Ammon's horn (tissue), 1 donor: Measurements from ENCODE around the gene TXLNA.
A peak's percentile ranks its signal among the peaks of the same experiment; 100 is the strongest.
"Not testable (repeated sequence)": the region's sequence is repeated elsewhere in the genome, so short reads cannot be mapped to it uniquely, and the experiment has no call there.

Experiments
- DNase-seq: peaks from one replicate; pipeline ENCODE4 v3.0.0-alpha.2; 2016; ENCODE audit warnings: low spot score

The TXLNA gene

GRCh38 chr1:32179443-32180185, at the start of gene TXLNA:
TXLNA (plus strand) TSS chr1:32179675; CDS start chr1:32180346, 671 bp downstream.
- DNase-seq = peak; percentile 92

DNA sequence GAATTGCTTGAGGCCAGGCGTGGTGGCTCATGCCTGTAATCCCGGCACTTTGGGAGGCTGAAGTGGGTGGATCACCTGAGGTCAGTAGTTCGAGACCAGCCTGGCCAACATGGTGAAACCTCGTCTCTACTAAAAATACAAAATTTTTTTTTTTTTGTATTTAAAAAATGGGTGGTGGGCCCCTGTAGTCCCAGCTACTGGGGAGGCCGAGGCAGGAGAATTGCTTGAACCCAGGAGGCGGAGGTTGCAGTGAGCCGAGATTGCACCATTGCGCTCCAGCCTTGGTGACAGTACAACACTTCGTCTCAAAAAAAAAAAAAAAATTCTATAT, 45.6 kb upstream of the TXLNA start:
- DNase-seq = not testable (repeated sequence)

DNA sequence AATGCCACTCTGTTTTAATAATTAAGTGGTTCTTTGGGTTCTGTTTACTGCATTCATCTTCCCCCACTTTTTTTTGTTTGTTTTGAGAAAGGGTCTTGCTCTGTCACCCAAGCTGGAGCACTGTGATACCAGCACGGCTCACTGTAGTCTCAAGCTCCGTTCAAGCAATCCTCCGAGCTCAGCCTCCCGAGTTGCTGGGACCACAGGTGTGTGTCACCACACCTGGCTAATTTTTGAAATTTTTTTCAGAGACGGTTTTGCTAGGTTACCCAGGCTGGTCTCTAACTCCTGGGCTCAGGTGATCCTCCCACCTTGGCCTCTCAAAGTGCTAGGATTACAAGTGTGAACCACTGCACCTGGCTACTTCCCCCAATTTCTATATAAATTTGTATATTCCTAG, 42.4 kb upstream of the TXLNA start:
- DNase-seq = no peak

- no peak for DNase-seq
Measured at GRCh38 chr1:32138965-32139364, 40.5 kb upstream of the TXLNA start.

DNA sequence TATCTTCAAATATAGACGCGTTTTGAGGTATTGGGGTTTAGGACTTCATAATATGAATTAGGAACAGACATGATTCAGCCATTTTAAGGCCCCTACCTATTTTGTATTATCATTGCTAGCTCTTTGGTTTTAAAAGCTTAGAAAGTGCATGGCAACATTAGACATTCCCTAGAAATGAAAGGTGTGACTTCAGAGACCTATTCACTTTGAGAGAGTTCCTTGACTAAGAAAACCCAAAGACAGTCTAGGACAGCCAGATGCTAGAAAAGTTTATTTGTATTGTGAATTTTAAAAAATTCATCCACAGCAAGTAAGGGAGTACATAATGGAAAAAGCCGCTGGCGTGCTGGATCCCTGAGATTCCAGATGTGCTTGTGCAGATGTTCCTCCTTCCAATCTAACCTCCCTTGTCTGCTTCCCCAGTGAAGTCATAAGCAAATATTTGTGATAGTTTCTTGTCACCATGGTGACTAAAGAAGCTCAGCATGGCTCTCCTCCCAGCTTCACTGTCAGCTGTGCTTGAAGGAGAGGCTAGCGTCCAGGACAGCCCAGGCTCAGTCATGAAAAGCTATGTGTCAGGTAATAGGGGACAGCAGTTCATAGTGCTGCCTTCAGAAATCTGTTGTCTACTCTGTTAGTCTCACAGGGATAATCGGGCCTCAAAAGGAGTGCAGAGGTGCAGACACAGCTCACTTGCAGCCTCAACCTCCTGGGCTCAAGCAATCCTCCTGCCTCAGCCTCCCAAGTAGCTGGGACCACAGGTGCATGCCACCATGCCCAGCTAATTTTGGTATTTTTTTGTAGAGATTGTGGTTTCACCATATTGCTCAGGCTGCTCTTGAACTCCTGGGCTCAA, 36.8 kb upstream of the TXLNA start:
- DNase-seq = peak; percentile 40

- DNase-seq = not testable (repeated sequence)
Measured at GRCh38 chr1:32143302-32143695, 36.2 kb upstream of the TXLNA start.

DNA sequence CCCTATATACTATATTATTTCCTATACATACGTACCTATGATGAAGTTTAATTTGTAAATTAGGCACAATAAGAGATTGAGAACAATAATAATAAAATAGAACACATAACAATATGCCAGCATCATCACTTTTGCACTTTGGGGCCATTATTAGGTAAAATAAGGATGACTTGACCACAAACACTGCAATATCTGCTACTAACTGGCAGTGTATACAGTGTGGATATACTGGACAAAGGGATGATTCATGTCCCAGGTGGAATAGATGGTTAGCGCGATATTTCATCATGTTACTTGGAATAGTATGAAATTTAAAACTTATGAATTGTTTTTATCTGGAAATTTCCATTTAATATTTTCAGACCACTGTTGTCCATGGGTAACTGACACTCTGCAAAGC, 35.4 kb upstream of the TXLNA start:
- DNase-seq = no peak

DNA sequence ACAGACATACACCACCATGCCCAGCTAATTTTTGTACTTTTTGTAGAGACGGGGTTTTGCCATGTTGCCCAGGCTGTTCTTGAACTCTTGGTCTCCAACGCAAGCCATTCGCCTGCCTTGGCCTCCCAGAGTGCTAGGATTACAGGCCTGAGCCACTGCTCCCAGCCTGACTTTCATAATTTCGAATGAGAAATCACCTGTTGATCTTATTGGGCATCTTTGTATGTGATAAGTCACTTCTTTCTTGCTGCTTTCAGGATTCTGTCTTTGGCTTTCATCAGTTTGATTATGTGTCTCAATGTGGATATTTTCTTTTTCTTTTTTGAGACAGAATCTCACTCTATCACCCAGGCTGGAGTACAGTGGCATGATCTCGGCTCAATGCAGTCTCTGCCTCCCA, 31.7 kb upstream of the TXLNA start:
- not testable (repeated sequence) for DNase-seq

- no peak for DNase-seq
Measured at GRCh38 chr1:32150847-32151246, 28.6 kb upstream of the TXLNA start.

GRCh38 chr1:32151319-32151787, 28.1 kb upstream of the TXLNA start:
- no peak for DNase-seq

DNA sequence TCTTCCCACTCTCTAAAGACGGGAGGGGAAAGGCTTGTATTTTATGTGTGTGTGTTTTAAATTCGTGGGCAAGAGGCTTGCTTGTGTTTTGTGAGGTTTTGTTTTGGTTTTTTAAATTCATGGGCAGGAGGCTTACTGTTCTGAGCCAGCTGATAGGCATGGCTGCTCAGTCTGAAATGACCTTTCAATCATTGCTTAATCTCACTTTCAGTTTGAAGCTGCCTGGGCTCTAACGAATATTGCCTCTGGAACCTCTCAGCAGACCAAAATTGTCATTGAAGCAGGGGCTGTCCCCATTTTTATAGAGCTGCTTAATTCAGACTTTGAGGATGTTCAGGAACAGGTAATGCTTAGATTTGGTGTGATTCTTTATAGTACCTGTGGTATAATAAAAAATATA, 20.3 kb upstream of the TXLNA start:
- no peak for DNase-seq

GRCh38 chr1:32163405-32163804, 16.1 kb upstream of the TXLNA start:
- no peak for DNase-seq

GRCh38 chr1:32165633-32166032, 13.8 kb upstream of the TXLNA start:
- DNase-seq = not testable (repeated sequence)

GRCh38 chr1:32170991-32171390, 8.5 kb upstream of the TXLNA start:
- DNase-seq = no peak

DNA sequence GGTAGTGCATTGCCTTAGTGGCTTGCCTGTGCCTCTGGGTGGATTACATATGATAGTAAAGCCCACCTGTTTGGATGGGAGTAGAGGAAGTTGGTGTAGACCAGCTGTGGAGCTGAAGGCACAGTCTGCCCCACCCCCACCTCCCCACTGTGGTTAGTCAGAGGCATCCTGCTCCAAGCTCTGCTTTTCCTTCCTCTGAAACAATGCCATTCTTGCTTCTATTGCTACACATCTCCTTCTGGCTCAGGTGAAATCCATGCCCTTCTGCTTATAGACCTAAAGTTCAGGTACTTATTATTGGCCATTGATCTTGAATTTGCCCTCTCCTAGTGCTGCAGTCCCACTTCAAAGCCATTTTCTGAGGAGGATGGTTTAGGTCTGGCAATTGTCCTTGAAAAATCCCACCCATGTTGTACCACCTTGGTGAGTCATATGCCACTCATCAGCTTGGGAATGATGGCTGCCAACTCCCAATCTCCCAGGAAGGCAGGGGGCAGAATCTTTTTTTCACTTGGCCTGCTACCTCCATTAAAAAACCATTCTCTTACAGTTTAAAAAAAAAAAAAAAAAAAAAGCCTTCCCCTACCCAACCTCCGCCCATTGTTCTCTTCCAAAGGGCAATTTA, 6.7 kb upstream of the TXLNA start:
- no peak for DNase-seq

DNA sequence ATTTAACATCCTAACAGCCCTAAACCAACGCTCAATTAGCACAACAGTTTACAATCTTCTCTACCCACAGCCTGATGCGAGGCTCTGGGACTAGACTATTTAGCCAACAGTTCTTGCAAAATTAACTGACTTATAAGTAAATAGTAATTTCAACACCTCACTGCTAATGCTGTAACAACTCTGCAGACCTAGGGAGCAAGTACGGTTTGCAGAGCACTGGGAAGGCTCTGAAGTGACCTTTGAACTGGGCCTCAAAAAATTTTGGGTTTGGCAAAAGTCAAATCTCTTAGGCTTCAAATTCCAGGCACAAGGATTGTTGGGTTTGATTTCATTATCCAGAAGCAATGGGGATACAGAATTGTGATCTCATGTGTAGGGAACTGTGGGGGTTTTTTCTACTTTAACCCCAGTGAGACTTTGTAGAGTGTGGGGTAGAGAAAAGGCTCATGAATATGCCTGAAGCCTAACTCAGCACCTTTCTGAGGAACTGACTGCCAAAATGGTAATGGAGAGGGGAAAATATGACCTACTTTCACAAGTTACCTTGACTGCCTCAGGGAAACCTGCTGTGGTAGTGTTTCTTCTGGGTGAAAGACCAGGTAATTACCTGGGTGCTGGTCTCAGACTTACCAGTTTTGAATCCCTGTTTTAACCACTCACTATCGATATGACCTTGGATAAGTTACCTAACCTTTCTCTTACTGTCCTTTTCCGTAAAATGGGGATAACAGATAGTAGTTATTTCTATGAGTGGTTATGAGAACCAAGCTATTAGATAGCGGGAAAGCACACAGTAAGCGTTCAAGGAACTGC, 889 bp upstream of the TXLNA start:
- DNase-seq = no peak

DNA sequence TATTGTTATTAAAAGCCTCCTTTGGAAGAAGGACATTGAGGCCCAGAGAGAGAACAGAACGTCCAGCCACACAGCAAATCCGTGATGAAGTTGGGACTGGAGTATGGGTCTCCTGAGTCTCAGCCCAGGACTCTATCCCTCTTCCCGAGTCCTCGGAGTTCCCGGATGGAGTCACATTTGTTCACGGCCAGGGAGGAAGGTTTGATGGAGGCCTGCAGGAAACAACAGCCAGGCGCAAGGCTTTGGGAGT, 357 bp upstream of the TXLNA start:
- no peak for DNase-seq

GRCh38 chr1:32180186-32181060, 948 bp downstream of the TXLNA start:
- DNase-seq = peak; percentile 43

GRCh38 chr1:32181065-32181464, 1.6 kb downstream of the TXLNA start:
- no peak for DNase-seq

- no peak for DNase-seq
Measured at GRCh38 chr1:32181563-32181962, 2.1 kb downstream of the TXLNA start.

DNA sequence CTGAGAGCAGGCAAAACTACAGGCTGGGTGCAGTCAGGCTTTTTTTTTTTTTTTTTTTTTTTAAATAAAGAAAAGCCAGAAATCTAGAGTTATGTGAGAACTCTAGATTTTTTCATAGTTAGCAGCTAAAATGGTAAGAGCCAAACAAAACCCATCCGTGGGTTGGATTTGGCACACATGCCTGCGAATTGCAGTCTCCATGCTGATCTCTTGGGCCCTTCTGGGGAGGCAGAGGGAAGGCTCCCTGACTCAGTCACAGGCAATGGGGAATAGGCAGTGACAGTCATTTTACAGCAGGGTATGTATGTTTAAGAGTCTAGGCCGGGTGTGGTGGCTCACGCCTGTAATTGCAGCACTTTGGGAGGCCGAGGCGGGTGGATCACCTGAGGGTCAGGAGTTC, 2.6 kb downstream of the TXLNA start:
- no peak for DNase-seq
